Measurements from ENCODE around the gene NT5DC3.

- TF ChIP-seq ELF4 (IDR thresholded peaks at IDR 0.05) (no peak), FOXM1 (IDR thresholded peaks at IDR 0.05; ENCODE audit: borderline replicate concordance) (no peak), TARDBP (IDR thresholded peaks at IDR 0.05) (no peak), FOXK2 (IDR thresholded peaks at IDR 0.05) (no peak), SP1 (IDR thresholded peaks at IDR 0.05) (no peak), ARNT (IDR thresholded peaks at IDR 0.05) (no peak)
Observed at GRCh38 chr12:103813426-103813825, 27.6 kb downstream of the NT5DC3 start.

Data from HEK293T (cell line).